H1 (cell line): ENCODE data around the gene HIPK2. TPM values are rescaled to one million over a fixed set of nuclear protein-coding genes. Genes with fewer than 3 reads are reported as not detected.

Source experiments
- CTCF ChIA-PET: fragments of 300-600 bp; sonication (Branson Sonifier 250); formaldehyde crosslinking; loops from one replicate; lab custom pipeline; 2021; ENCODE audit not compliant: partially characterized antibody; lab: Charles Lee
- POLR2A ChIA-PET: fragments of 300-600 bp; sonication (Branson Sonifier 250); formaldehyde crosslinking; loops from one replicate; lab custom pipeline; 2021; ENCODE audit warnings: inconsistent platforms; ENCODE audit not compliant: partially characterized antibody; lab: Charles Lee
- DNase-seq, 2 experiments: peaks; one replicate each; pipeline versions ENCODE4 v3.0.0 to v3.0.0-alpha.2; 2010 to 2022; ENCODE audit warnings: low spot score in 2 of 2, low read depth in 1 of 2, mixed read lengths in 1 of 2
- FAIRE-seq: peaks from 2 replicates; lab custom pipeline; 2011; peaks lifted over from hg19 to GRCh38; lab: Jason Lieb, UNC
- H2AFZ ChIP-seq: 2 replicates; pipeline ENCODE4 v1.8.1; 2012; ENCODE audit warnings: low read length, inconsistent platforms
- H2AK5ac ChIP-seq: 2 replicates; pipeline ENCODE4 v1.6.1; 2013; ENCODE audit warnings: low read depth, low read length
- H2BK120ac ChIP-seq: replicated peaks from 2 replicates; pipeline ENCODE3; 2013; ENCODE audit warnings: low read depth, low read length, inconsistent platforms
- H2BK12ac ChIP-seq: 2 replicates; pipeline ENCODE4 v1.6.1; 2013; ENCODE audit warnings: low read depth, low read length
- H2BK15ac ChIP-seq: 2 replicates; pipeline ENCODE4 v1.6.1; 2013; ENCODE audit warnings: low read length
- H2BK20ac ChIP-seq: 2 replicates; pipeline ENCODE4 v1.6.1; 2013; ENCODE audit warnings: low read length
- H2BK5ac ChIP-seq: 2 replicates; pipeline ENCODE4 v1.6.1; 2013; ENCODE audit warnings: low read depth, low read length
- H3K14ac ChIP-seq: 2 replicates; pipeline ENCODE4 v1.6.1; 2013; ENCODE audit warnings: inconsistent platforms; ENCODE audit not compliant: insufficient read length
- H3K18ac ChIP-seq: 2 replicates; pipeline ENCODE4 v1.6.1; 2013; ENCODE audit warnings: low read length; ENCODE audit errors: extremely low read depth
- H3K23ac ChIP-seq: 2 replicates; pipeline ENCODE4 v1.6.1; 2013; ENCODE audit warnings: inconsistent platforms; ENCODE audit not compliant: insufficient read length
- H3K23me2 ChIP-seq: 2 replicates; pipeline ENCODE4 v1.6.1; 2013; ENCODE audit warnings: low read depth, low read length
- H3K27ac ChIP-seq: 2 replicates; pipeline ENCODE4 v1.6.1; 2011; ENCODE audit warnings: low read depth, low read length, inconsistent platforms
- H3K27me3 ChIP-seq, 4 experiments: replicated peaks in 1 of 4; 1 replicate in 1 of 4; 2 replicates in 3 of 4; pipeline versions ENCODE4 v1.6.1 to v1.8.1; 2011 to 2013; ENCODE audit warnings: low read length in 3 of 4, mild to moderate bottlenecking in 3 of 4, inconsistent platforms in 2 of 4, mixed read lengths in 2 of 4, moderate library complexity in 1 of 4; ENCODE audit not compliant: control insufficient read depth in 3 of 4, insufficient read depth in 3 of 4; ENCODE audit errors: extremely low read depth in 1 of 4
- H3K36me3 ChIP-seq, 4 experiments: 2 replicates each; pipeline versions ENCODE4 v1.6.1 to v1.8.1; 2011 to 2013; ENCODE audit warnings: mild to moderate bottlenecking in 4 of 4, low read length in 3 of 4, moderate library complexity in 2 of 4, control low read depth in 1 of 4, inconsistent platforms in 1 of 4; ENCODE audit not compliant: insufficient read depth in 4 of 4, control insufficient read depth in 2 of 4
- H3K4ac ChIP-seq: replicated peaks from 2 replicates; pipeline ENCODE3; 2013; ENCODE audit warnings: low read length, low read depth, mixed read lengths, inconsistent platforms; ENCODE audit not compliant: insufficient read length
- H3K4me1 ChIP-seq, 4 experiments: replicated peaks in 1 of 4; 1 replicate in 1 of 4; 2 replicates in 3 of 4; pipeline versions ENCODE4 v1.6.1 to v1.8.1; 2011 to 2013; ENCODE audit warnings: low read length in 3 of 4, inconsistent platforms in 2 of 4, mixed read lengths in 1 of 4; ENCODE audit not compliant: insufficient read depth in 4 of 4, control insufficient read depth in 3 of 4
- H3K4me2 ChIP-seq, 2 experiments: 2 replicates each; pipeline versions ENCODE4 v1.6.1 to v1.8.1; 2011 to 2013; ENCODE audit warnings: low read depth in 2 of 2, low read length in 2 of 2, control low read depth in 1 of 2, inconsistent platforms in 1 of 2, mild to moderate bottlenecking in 1 of 2; ENCODE audit not compliant: insufficient read depth in 1 of 2
- H3K4me3 ChIP-seq, 4 experiments: fragments of 200-600, 300-600 bp in 1 of 4; sonication (generic), shearing (Covaris generic), sonication (Bioruptor Twin) in 1 of 4; 2 replicates each; pipeline versions ENCODE4 v1.5.1 to v1.8.1; 2011 to 2016; ENCODE audit warnings: low read length in 4 of 4, low read depth in 3 of 4, control low read depth in 2 of 4, inconsistent platforms in 2 of 4, mild to moderate bottlenecking in 2 of 4, mixed read lengths in 1 of 4, moderate library complexity in 1 of 4; ENCODE audit not compliant: insufficient read depth in 2 of 4; ENCODE audit errors: extremely low read depth in 1 of 4
- H3K56ac ChIP-seq: replicated peaks from 2 replicates; pipeline ENCODE3; 2013; ENCODE audit warnings: low read depth, mild to moderate bottlenecking, mixed read lengths, low read length, inconsistent platforms; ENCODE audit not compliant: insufficient read length
- H3K79me1 ChIP-seq: 2 replicates; pipeline ENCODE4 v1.6.1; 2013; ENCODE audit warnings: low read depth, low read length, control low read depth
- H3K79me2 ChIP-seq, 2 experiments: 2 replicates each; pipeline versions ENCODE4 v1.6.1 to v1.8.1; 2012 to 2013; ENCODE audit warnings: low read length in 2 of 2, mild to moderate bottlenecking in 2 of 2, inconsistent platforms in 1 of 2; ENCODE audit not compliant: insufficient read depth in 2 of 2, control insufficient read depth in 1 of 2
- H3K9ac ChIP-seq, 4 experiments: replicated peaks in 1 of 4; 1 replicate in 1 of 4; 2 replicates in 3 of 4; pipeline versions ENCODE4 v1.6.1 to v1.8.1; 2011 to 2013; ENCODE audit warnings: low read depth in 3 of 4, low read length in 3 of 4, control low read depth in 2 of 4, mild to moderate bottlenecking in 2 of 4, moderate library complexity in 2 of 4, inconsistent platforms in 1 of 4; ENCODE audit errors: extremely low read depth in 1 of 4
- H3K9me3 ChIP-seq, 2 experiments: 2 replicates each; pipeline versions ENCODE4 v1.6.1 to v1.8.1; 2012 to 2013; ENCODE audit warnings: mild to moderate bottlenecking in 2 of 2, moderate library complexity in 2 of 2, control low read depth in 1 of 2, inconsistent platforms in 1 of 2, low read depth in 1 of 2, low read length in 1 of 2, mixed read lengths in 1 of 2; ENCODE audit not compliant: insufficient read depth in 2 of 2
- H4K20me1 ChIP-seq, 2 experiments: replicated peaks in 1 of 2; 2 replicates each; pipeline versions ENCODE3 to v1.8.1; 2011 to 2013; ENCODE audit warnings: inconsistent platforms in 2 of 2, low read length in 2 of 2, mild to moderate bottlenecking in 1 of 2; ENCODE audit not compliant: insufficient read depth in 2 of 2, control insufficient read depth in 1 of 2
- H4K5ac ChIP-seq: 2 replicates; pipeline ENCODE4 v1.6.1; 2013; ENCODE audit warnings: low read length, low read depth, mixed read lengths, inconsistent platforms; ENCODE audit not compliant: insufficient read length
- H4K8ac ChIP-seq: 2 replicates; pipeline ENCODE4 v1.8.0; 2013; ENCODE audit warnings: mild to moderate bottlenecking, moderate library complexity, low read length, inconsistent platforms; ENCODE audit not compliant: insufficient read depth; ENCODE audit errors: extremely low read depth
- H4K91ac ChIP-seq: replicated peaks from 2 replicates; pipeline ENCODE3; 2013; ENCODE audit warnings: low read length, mixed read lengths, inconsistent platforms; ENCODE audit not compliant: insufficient read length
- EP300 ChIP-seq, 2 experiments: IDR thresholded peaks; 1 replicate in 1 of 2; 2 replicates in 1 of 2; pipeline ENCODE4 v1.6.1; 2011 to 2012; ENCODE audit warnings: low read depth in 2 of 2, low read length in 2 of 2, mild to moderate bottlenecking in 2 of 2, borderline replicate concordance in 1 of 2, inconsistent platforms in 1 of 2, moderate library complexity in 1 of 2
- SP2 ChIP-seq: IDR thresholded peaks from 2 replicates; pipeline ENCODE4 v1.6.1; 2012; ENCODE audit warnings: mild to moderate bottlenecking, low read length, inconsistent platforms
- TBP ChIP-seq: IDR thresholded peaks from 2 replicates; pipeline ENCODE4 v1.6.1; 2011; ENCODE audit warnings: low read depth, low read length, improper control_type of control experiment
- YY1 ChIP-seq: IDR thresholded peaks from 2 replicates; pipeline ENCODE4 v1.6.1; 2011; ENCODE audit warnings: low read depth, mild to moderate bottlenecking, low read length
- WGBS, 2 experiments: shearing (Covaris generic) in 1 of 2; methylation state at CpG; one replicate each; pipeline versions ENCODE4 v1.1.6 to v1.1.7; 2013 to 2015; ENCODE audit warnings: low lambda C conversion rate in 2 of 2, mixed read lengths in 2 of 2, inconsistent platforms in 1 of 2, low coverage in 1 of 2, missing lambda C conversion rate in 1 of 2; ENCODE audit not compliant: insufficient replicate concordance in 2 of 2, insufficient coverage in 1 of 2, insufficient read length in 1 of 2; ENCODE audit errors: extremely low coverage in 1 of 2, missing lambda C conversion rate in 1 of 2; 5-methylcytosine and 5-hydroxymethylcytosine counted together
- polyA plus RNA-seq, 7 experiments: library from polyadenylated mRNA; depleted of rRNA in 3 of 7; stranded (reverse) in 5 of 7; unstranded in 2 of 7; fragments of >200 nt in 5 of 7; fragments of 200-250 nt in 2 of 7; gene quantifications; 1 replicate in 5 of 7; 2 replicates in 1 of 7; 4 replicates in 1 of 7; pipeline versions ENCODE4 v1.2.1 to v1.2.3, GENCODE V29; 2011 to 2013; ENCODE audit warnings: missing spikeins in 2 of 7, mixed read lengths in 2 of 7
- total RNA-seq: library from RNA; stranded (reverse); fragmentation: NEBNext Ultra II Directional; extraction: Animal tissue kit (Norgen Biotek cat#: 25700); gene quantifications from 2 replicates; pipeline ENCODE4 v1.2.1, GENCODE V29; 2021

The HIPK2 gene
- total and polyA plus RNA-seq, 2 of the 8 experiments (the other 6 are each of a cell fraction or from before 2014, with no cell fraction given), result 8.3 to 24.3 TPM

DNA sequence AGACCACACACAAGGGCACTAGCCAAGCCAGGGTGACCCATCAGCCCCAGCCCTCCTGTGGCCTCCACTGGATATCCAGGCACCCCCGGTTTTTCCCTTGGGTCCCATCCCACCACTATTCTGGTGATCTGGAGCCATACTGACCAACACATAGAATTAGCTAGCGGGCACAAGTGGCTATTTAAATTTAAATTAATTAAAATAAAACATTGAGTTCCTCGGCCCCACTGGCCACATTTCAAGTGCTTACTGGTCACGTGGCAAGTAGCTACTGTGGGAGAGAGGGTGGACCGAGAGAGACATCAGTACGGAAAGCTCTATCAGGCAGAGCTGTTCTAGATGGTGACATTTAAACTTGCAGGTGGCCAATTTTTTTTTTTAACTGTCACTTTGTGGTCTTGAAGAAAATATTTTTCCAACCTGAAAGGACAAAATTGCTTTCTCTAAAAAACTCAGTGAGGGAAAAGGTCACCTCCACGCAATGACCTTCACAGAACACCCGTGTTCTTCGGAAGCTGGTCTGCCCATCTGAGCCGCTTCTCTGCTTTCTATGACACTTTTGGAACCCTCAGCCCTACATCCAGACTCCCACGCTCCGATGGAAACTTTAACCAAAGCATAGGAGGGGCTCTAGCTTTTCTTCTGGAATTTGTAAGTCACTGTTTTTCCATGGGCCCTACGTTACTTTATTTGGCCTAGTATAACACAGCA, 30.0 kb downstream of the HIPK2 start:
- no peak overlapping the region for H3K4me2 ChIP-seq
- ChIA-PET POLR2A (interaction anchor here (0.6 kb wide), 2 partner anchors 9 to 16 kb away, joined by 3 read pairs; no protein-coding TSS in a partner anchor), CTCF (interaction anchor here (0.5 to 3.8 kb wide), 6 partner anchors 22 to 696 kb away, joined by 3 to 28 read pairs (median 4); no protein-coding TSS in a partner anchor)
- H3K9ac ChIP-seq, result no peak overlapping the region
- H3K56ac ChIP-seq, result no peak overlapping the region
- no peaks in the 10 kb centered on the region for H3K23me2 ChIP-seq
- no peak overlapping the region for H2BK12ac ChIP-seq
- peaks cover 0 to 12% (median 6%) of the 10 kb centered on the region in 4 experiments for H3K4me1 ChIP-seq
- peaks cover 2 to 5% of the 10 kb centered on the region in 2 experiments for H4K20me1 ChIP-seq
- H3K4me3 ChIP-seq, result no peak overlapping the region
- TF ChIP-seq YY1, result no peak
- no peak for TF ChIP-seq SP2
- no peak for TF ChIP-seq TBP
- no peak for TF ChIP-seq EP300 (IDR thresholded peaks at IDR 0.05; ENCODE audit: borderline replicate concordance in 1 of 2, low read depth in 2 of 2, low read length in 2 of 2)
- no peak overlapping the region for H4K91ac ChIP-seq
- H3K36me3 ChIP-seq, result no peaks in the 10 kb centered on the region
- no peak overlapping the region for H3K14ac ChIP-seq
- H2AK5ac ChIP-seq, result no peak overlapping the region
- no peak overlapping the region for H3K4ac ChIP-seq
- H3K23ac ChIP-seq, result no peak overlapping the region
- DNase-seq (no peak), FAIRE-seq (no peak)
- peaks cover 0 to 5% of the 10 kb centered on the region in 2 experiments; a peak in 1 of 4 replicates for H3K79me2 ChIP-seq
- H2AFZ ChIP-seq, result no peak overlapping the region
- H3K79me1 ChIP-seq, result peaks cover 6% of the 10 kb centered on the region
- no peaks in the 10 kb centered on the region for H3K27me3 ChIP-seq
- 92% methylated on average over 13 of the region's 13 CpGs; no CpG with 5 or more reads in 1 of the 2 experiments for WGBS, 2 experiments
- H2BK5ac ChIP-seq, result no peak overlapping the region
- H4K5ac ChIP-seq, result no peak overlapping the region
- no peaks in the 10 kb centered on the region for H3K9me3 ChIP-seq
- no peak overlapping the region for H4K8ac ChIP-seq
- H3K27ac ChIP-seq, result no peak overlapping the region
- H2BK15ac ChIP-seq, result no peak overlapping the region
- no peak overlapping the region for H2BK120ac ChIP-seq
- no peak overlapping the region for H3K18ac ChIP-seq
- H2BK20ac ChIP-seq, result no peak overlapping the region
